Stomach smooth muscle (tissue), 2 donors: ENCODE data around the gene NBEA.
"Not testable (repeated sequence)": the region's sequence is repeated elsewhere in the genome, so short reads cannot be mapped to it uniquely, and the experiment has no call there.

ENCODE experiments used
- H3K27ac ChIP-seq: one replicate; pipeline ENCODE4 v1.7.0; 2013; ENCODE audit warnings: mild to moderate bottlenecking, low read length, inconsistent platforms
- H3K27me3 ChIP-seq, 2 donors: one replicate each; pipeline ENCODE4 v1.7.0; 2013; ENCODE audit warnings: low read length in 2 of 2; ENCODE audit not compliant: insufficient read depth in 2 of 2, control insufficient read depth in 1 of 2
- H3K36me3 ChIP-seq, 2 donors: one replicate each; pipeline ENCODE4 v1.7.0; 2013; ENCODE audit warnings: low read length in 2 of 2; ENCODE audit not compliant: control insufficient read depth in 2 of 2, insufficient read depth in 2 of 2
- H3K4me1 ChIP-seq: one replicate; pipeline ENCODE4 v1.7.0; 2013; ENCODE audit warnings: low read length; ENCODE audit not compliant: control insufficient read depth, insufficient read depth
- H3K4me3 ChIP-seq, 2 donors: one replicate each; pipeline ENCODE4 v1.7.0; 2013; ENCODE audit warnings: low read length in 2 of 2
- H3K9ac ChIP-seq, 2 donors: one replicate each; pipeline ENCODE4 v1.7.0; 2013; ENCODE audit warnings: low read length in 2 of 2, mild to moderate bottlenecking in 1 of 2
- H3K9me3 ChIP-seq, 2 donors: one replicate each; pipeline ENCODE4 v1.7.0; 2013; ENCODE audit warnings: low read length in 2 of 2; ENCODE audit not compliant: control insufficient read depth in 2 of 2
- donor health status: healthy.
- donor health status: Pancreatic carcinoma.

NBEA gene

GRCh38 chr13:35646056-35646774, 704.1 kb downstream of the NBEA start:
- Histone ChIP-seq H3K4me1 (no peaks in the 10 kb centered on the region), H3K4me3 (no peak overlapping the region), H3K36me3 (peaks cover 0 to 4% of the 10 kb centered on the region in 2 donors), H3K9me3 (no peaks in the 10 kb centered on the region), H3K9ac (no peak overlapping the region), H3K27me3 (no peaks in the 10 kb centered on the region), H3K27ac (no peak overlapping the region)

GRCh38 chr13:35648201-35648600, 706.1 kb downstream of the NBEA start:
- H3K9ac ChIP-seq, result no peak overlapping the region
- no peaks in the 10 kb centered on the region for H3K9me3 ChIP-seq
- no peak overlapping the region for H3K4me3 ChIP-seq
- H3K4me1 ChIP-seq, result no peaks in the 10 kb centered on the region
- H3K27ac ChIP-seq, result no peak overlapping the region
- peaks cover 0 to 4% of the 10 kb centered on the region in 2 donors for H3K36me3 ChIP-seq
- no peaks in the 10 kb centered on the region for H3K27me3 ChIP-seq

GRCh38 chr13:35649162-35649561, 707.1 kb downstream of the NBEA start:
- H3K9ac ChIP-seq, result no peak overlapping the region
- H3K9me3 ChIP-seq, result no peaks in the 10 kb centered on the region
- no peak overlapping the region for H3K27ac ChIP-seq
- peaks cover 0 to 4% of the 10 kb centered on the region in 2 donors for H3K36me3 ChIP-seq
- H3K4me3 ChIP-seq, result no peak overlapping the region
- no peaks in the 10 kb centered on the region for H3K4me1 ChIP-seq
- no peaks in the 10 kb centered on the region for H3K27me3 ChIP-seq

GRCh38 chr13:35659796-35660195, 717.7 kb downstream of the NBEA start:
- Histone ChIP-seq H3K27me3 (no peaks in the 10 kb centered on the region), H3K4me1 (no peaks in the 10 kb centered on the region), H3K36me3 (peaks cover 0 to 3% of the 10 kb centered on the region in 2 donors), H3K9ac (no peak overlapping the region), H3K4me3 (no peak overlapping the region), H3K9me3 (no peaks in the 10 kb centered on the region), H3K27ac (no peak overlapping the region)

DNA sequence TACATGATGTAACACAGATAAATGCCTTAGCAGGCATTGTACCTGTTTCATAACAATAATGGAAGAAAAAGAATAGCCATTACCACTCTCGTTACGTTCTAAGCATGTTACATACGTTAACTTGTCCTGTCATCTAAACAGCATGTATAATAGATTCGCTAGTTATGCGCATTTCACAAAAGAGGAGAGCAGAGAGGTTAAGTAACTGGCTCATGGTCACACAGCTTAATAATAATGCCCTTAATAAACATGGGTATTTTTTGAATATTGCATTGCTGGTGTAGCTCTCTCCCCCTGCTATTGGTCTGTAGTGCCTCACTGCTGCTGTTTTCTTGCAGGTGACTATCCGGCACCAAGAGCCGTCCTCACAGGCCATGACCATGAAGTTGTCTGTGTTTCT, 722.7 kb downstream of the NBEA start:
- H3K36me3 ChIP-seq, result peaks cover 5 to 11% of the 10 kb centered on the region in 2 donors

GRCh38 chr13:35669321-35669720, 727.3 kb downstream of the NBEA start:
- H3K4me3 ChIP-seq, result no peak overlapping the region
- peaks cover 9 to 11% of the 10 kb centered on the region in 2 donors for H3K36me3 ChIP-seq
- no peak overlapping the region for H3K9ac ChIP-seq
- no peaks in the 10 kb centered on the region for H3K9me3 ChIP-seq
- no peak overlapping the region for H3K27ac ChIP-seq
- no peaks in the 10 kb centered on the region for H3K4me1 ChIP-seq
- no peaks in the 10 kb centered on the region for H3K27me3 ChIP-seq

More for the DNA sequence above, 722.7 kb downstream of the NBEA start:
- Histone ChIP-seq H3K27me3 (no peaks in the 10 kb centered on the region), H3K4me3 (no peak overlapping the region), H3K4me1 (no peaks in the 10 kb centered on the region), H3K27ac (no peak overlapping the region), H3K9me3 (no peaks in the 10 kb centered on the region), H3K9ac (no peak overlapping the region)

- Histone ChIP-seq H3K27ac (no peak overlapping the region), H3K4me3 (no peak overlapping the region), H3K9me3 (no peaks in the 10 kb centered on the region), H3K27me3 (no peaks in the 10 kb centered on the region), H3K4me1 (no peaks in the 10 kb centered on the region), H3K36me3 (peaks cover 4 to 6% of the 10 kb centered on the region in 2 donors), H3K9ac (no peak overlapping the region)
These were observed 730.5 kb downstream of the NBEA start for GRCh38 chr13:35672611-35673010.

GRCh38 chr13:35675651-35676050, 733.6 kb downstream of the NBEA start:
- H3K27me3 ChIP-seq, result no peaks in the 10 kb centered on the region
- no peaks in the 10 kb centered on the region for H3K9me3 ChIP-seq
- H3K9ac ChIP-seq, result no peak overlapping the region
- H3K4me3 ChIP-seq, result no peak overlapping the region
- H3K4me1 ChIP-seq, result no peaks in the 10 kb centered on the region
- no peaks in the 10 kb centered on the region for H3K36me3 ChIP-seq
- no peak overlapping the region for H3K27ac ChIP-seq

DNA sequence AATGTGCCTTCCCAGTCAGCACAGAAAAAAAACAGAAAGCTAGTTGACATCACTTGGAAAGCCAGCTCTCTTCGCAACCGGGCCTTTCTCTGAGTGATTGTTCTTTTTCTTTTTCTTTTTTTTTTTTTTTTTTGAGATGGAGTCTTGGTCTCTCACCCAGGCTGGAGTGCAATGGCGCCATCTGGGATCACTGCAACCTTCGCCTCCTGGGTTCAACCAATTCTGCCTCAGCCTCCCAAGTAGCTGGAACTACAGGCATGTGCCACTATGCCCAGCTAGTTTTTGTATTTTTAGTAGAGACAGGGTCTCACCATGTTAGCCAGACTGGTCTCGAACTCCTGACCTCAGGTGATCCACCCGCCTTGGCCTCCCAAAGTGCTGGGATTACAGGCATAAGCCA, 735.8 kb downstream of the NBEA start:
- H3K27me3 ChIP-seq, H3K4me1 ChIP-seq, H3K9ac ChIP-seq, H3K9me3 ChIP-seq, H3K4me3 ChIP-seq, H3K27ac ChIP-seq, H3K36me3 ChIP-seq: not testable (repeated sequence)

- Histone ChIP-seq H3K9me3 (no peaks in the 10 kb centered on the region), H3K27ac (no peak overlapping the region), H3K9ac (no peak overlapping the region), H3K36me3 (no peaks in the 10 kb centered on the region), H3K27me3 (no peaks in the 10 kb centered on the region), H3K4me3 (no peak overlapping the region), H3K4me1 (no peaks in the 10 kb centered on the region)
These were observed 739.6 kb downstream of the NBEA start for GRCh38 chr13:35681685-35682084.

DNA sequence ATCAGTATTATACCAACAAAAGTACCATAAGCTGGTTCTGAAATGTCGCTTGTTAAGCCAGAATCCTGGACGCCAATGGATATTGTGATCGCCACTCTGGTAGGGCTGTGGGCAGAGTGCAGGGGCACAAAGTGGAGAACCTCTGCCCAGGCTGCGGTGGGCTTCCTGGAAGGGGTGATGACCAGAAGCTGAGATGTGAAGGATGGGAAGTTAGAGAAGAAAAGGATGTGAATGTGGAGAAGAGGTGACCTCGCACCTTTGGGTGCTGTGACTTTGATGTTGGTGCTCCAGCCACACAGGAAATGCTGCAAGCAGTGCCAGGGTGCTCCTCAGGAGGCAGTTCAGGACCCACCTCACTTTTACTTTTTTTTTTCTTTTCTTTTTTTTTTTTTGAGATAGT, 742.4 kb downstream of the NBEA start:
- H3K9ac ChIP-seq, result no peak overlapping the region
- H3K27ac ChIP-seq, result no peak overlapping the region
- H3K9me3 ChIP-seq, result no peaks in the 10 kb centered on the region
- no peaks in the 10 kb centered on the region for H3K27me3 ChIP-seq
- no peaks in the 10 kb centered on the region for H3K36me3 ChIP-seq
- H3K4me3 ChIP-seq, result no peak overlapping the region
- no peaks in the 10 kb centered on the region for H3K4me1 ChIP-seq
